Fibroblast of upper back skin (primary cell): ENCODE measurements around the gene CALML3.
"Not testable (repeated sequence)": the region's sequence is repeated elsewhere in the genome, so short reads cannot be mapped to it uniquely, and the experiment has no call there.

Source experiments
- DNase-seq: peaks from one replicate; pipeline ENCODE4 v3.0.0-alpha.2; 2013

Gene CALML3

DNA sequence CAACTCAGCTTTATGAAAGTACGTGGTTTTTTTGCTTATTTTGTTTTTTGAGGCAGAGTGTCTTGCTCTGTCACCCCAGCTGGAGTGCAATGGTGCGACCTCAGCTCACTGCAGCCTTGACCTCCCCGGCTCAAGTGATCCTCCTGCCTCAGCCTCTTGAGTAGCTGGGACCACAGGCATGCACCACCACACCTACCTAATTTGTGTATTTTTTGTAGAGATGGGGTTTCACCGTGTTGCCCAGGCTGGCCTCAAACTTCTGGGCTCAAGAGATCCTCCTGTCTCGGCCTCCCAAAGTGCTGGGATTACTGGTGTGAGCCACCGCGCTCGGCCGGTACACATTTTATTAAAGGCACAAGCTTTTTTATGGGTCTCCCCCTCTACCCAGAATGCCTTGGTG, 34.3 kb downstream of the CALML3 start:
- not testable (repeated sequence) for DNase-seq

DNA sequence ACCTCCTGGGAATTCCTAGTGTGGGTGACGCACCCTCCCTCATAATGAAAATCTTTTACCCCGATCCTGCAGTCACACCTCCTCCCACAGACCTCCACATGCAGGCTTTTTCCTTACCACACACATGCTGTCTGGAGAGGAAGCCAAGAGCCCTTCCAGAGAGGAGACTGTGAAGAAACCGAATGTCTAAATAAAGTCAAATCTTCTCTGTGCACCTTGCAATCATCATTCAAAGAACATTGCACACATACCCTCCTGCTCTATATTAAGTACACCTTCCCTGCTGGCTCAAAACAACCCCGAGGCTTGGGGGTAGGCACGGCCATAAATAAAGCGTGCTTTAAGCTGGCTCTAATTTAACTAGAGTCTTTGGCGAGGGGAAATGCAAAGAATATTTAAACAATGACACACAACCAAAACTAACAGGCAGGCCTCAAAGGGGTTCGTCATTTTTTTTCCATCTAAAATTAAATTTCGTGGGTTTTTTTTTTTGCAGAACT, 34.9 kb downstream of the CALML3 start:
- peak; percentile 96 for DNase-seq

DNA sequence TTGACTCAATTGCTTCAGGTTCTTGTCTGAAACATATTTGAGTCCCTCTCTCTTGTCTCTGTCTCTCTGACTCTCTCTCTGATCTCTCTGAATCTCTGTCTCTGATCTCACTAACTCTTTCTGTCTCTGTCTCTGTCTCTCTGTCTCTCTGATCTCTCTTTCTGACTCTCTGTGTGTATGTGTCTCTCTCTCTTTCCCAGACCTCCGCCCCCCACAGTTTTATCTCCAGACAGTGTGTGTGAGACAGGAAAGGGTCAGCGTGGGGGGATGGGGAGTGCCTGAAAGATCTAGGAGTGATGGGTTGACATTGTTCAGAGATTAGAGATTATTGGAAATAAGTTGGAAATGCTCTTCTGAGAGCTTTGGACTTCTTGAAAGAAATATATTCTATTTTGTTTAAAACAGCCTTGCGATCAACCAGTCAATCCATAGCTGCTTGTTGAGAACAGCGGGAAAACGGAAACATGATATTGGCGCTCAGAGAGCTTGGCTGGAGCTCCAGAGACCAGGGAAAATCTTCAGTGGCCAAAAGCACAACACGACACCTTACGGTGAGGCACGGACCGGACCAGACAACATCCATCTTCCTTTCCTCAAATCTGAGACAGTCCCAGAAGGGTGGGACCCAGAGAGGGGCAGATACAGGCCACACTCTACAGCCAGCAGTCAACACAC, 35.5 kb downstream of the CALML3 start:
- no peak for DNase-seq

DNA sequence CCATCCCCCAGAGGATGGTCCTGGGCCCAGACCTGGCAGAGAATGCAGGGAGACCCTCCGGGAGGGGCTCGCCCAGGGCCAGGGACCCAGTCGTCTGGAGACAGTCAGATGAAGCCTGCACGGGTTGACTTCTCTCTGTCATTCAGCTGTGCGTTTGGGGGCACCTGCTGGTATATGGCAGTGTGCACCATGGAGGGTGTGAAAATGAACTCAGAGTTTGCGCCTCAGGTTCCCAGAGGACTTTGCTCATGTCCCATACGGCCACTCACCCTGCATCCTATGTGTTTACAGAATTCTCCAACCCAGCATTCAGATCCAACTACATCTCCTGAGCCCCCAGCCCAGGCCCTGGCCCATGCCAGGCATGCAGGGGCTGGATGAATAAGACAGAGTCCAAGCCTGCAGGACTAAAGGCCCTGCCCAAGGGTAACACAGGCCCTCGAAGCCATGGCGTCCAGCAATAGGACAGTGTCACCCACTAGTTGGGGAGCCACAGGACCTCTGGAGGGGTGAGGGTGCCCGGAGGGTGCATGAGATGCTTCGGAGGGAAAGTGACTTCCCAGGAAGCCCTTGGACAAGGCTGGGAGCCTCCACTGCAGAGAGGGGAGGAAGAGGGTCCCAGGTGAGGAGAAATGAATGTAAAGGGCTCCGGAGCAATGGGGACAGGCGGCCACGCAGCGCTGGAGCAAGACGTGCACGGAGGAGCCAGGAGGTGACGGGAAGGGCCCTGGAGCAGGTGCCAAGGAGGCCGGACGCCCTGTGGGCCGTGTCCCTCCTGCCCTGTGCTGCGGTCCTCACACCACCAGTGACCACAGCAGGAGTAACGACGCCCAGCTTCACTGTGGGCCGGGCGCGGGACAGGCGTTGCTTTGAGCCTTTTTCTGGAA, 36.3 kb downstream of the CALML3 start:
- no peak for DNase-seq

DNA sequence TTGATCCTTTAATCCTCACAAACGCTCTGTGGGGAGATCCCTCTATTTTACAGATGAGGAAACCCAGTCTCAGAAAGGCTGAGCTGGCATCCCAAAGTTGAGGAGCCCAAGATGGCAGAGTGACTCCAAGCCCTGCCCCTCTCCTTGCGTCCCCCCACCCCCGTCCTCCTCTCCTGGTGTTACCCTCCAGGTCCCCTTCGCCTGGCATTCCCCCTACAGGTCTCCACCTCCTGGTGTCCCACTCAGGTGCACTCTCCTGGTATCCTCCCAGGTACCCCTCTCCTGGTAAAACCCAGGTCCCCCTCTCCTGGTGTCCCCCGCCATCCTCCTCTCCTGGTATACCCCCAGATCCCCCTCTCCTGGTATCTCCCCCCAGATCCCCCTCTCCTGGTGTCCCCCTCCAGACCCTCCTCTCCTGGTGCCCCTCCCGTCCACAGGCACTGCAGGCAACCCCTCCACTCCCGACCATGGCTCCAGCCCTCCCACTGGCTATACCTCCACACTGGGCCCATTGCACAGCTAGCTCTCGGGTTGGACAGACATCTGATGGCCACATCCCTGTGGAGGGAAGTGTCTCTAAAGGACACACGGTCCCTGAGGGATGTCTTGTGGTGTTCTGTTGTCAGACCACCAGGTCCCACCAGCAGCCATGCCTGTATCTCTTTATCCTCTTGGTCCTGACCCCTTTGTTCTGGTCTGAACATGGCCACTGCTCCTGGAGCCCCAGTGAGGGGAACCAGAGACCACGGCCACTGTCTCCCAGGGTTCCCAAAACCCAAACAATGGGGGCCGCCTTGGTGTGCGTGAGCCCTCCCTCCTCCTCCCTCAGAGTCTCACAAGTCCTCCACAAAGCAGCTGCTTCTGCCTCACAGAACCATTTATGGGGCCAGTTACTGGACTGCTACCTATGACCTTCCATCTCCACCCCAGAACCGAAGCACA, 37.2 kb downstream of the CALML3 start:
- DNase-seq: no peak

DNA sequence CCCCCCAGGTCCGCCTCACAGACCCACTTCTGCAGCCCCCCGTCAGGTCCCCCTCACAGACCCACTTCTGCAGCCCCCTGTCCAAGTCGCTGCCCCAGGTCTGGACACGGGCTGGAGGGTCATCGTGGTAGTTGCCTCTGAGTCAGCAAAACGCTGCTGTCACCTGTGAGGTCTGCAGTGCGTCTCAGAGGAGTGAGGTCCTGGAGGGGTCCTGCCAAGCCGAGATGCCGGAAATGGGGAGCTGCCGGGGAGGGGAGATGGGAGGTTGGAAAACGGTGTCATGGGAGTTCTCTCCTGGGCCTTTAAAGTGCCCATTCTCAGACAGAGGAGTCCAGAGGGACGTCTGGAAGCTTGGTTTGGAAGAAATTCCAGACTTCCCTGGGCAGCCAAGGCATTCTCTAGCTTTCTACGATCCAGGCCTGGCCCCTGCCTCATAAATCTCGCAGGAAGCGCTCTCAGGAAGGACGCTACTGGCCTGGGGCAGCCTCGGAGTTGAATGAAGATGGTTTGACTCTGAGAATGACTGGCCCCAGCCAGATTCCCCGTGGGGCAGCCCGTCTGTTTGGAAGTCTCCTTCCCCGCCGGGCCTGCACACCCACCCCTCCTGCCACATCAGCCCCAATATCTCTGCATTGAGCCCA, 38.7 kb downstream of the CALML3 start:
- peak; percentile 57 for DNase-seq

DNA sequence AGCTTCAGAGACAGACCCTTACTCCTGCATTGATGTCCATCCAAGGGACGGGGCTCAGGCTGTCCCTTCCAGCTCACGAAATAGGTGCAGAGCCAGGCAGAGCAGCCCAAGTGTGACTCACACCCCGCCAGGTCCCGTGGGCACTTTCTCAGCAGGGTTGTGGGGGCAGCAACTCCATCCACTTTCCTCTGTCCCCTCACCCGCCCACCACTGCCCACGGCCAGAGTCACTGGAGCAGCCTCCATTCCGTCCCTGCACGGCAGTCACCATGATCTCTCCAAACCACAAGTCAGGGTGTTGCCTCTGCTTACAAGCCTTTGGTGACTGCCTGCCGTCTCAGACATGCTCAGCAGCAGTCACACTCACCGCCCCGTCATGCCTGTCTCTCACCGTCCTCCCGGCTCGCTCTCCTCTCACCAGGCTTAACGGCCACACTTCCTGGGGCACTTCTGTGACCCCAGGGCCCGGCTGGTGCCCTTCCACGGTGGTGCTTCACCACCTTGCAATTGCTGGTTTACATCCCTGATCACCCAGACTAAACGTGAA, 39.3 kb downstream of the CALML3 start:
- DNase-seq: peak; percentile 37

DNA sequence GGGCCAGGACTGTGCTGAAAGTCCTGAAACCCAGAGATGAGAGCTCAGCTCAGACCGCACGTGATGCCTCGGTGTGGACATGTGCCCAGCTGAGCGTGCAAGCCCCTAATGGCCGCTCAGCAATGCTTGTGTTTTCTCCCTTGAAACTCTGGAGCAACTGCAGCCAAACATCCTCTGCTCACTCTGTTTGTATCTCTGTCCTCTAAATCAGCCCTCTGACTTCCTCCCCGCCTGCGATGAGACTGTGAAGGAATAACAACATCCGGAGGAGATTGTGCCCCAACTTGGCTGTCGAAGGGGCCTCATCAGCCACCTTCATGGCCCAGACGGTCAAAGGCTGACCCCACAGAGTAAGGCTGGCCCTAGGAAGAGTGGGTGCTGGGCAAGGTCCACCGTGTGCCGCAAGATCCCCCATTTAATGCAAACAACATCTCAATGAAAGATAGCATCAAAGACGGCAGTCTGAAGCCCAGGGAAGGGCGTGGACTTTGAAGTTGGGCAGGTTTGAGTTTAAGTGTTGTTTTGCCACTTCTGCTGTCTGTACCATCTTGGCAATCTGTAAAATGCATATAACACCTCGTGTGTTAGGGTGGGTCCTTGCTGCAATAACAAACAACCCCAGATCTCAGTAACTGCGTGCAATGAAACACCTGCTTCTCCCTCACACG, 39.9 kb downstream of the CALML3 start:
- DNase-seq: no peak

DNA sequence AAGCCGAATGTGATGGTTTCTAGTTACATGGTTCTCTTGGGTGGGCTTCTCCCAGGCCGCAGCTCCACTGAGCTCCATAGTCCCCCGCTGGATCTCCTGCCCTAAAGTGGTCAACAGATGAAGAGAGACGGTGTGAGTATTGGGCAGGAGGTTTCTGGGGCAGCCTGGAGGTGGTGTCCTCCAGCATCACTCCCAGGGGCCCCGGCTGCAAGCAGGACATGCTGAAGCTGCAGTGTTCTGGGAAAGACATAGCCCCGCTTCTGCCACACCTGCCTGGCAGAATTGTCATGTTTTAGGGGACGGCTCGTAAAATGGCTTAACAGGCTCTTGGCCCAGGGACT, 40.4 kb downstream of the CALML3 start:
- no peak for DNase-seq

DNA sequence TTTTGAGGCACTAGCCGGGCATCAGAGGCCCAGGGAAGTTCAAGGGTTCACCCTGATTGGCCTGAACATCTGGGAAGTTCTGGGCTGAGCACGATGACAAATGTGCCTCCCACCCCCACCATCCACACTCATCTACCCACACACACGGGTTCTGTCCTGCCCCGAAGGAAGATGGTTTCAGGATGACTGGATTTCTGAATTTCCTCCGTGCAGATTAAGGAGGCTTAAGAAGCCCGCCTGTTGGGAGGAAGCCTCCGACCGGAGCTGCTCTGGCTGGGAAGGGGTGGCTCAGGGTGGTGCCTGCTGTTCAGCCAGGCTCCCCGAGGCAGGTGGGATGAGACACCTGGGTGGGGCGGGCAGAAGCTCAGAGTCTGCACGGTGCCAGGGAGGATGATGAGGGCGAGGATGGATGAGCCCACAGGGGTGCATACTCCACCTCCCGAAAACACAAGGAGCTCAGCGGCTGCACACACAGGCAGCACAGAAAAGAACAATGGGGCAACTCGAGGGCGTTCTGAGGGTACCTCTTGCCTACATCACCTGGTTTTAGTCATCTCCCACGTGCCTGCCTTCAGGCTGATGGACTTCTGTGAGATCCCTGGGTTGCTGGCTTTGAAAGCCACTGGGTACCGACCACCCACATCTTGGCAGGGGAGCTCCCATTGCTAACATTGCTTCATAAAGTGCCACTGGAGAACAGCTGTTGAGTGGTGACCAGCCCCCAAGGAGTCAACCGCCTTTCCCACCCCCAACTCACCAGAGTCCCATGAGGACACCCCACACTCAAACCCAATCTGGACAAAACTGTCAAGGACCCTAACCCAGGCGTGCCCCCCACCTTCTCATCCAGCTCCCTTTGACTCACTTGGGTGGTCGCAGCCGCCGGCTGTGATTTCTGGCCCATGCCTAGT, 41.2 kb downstream of the CALML3 start:
- peak; percentile 82 for DNase-seq

DNA sequence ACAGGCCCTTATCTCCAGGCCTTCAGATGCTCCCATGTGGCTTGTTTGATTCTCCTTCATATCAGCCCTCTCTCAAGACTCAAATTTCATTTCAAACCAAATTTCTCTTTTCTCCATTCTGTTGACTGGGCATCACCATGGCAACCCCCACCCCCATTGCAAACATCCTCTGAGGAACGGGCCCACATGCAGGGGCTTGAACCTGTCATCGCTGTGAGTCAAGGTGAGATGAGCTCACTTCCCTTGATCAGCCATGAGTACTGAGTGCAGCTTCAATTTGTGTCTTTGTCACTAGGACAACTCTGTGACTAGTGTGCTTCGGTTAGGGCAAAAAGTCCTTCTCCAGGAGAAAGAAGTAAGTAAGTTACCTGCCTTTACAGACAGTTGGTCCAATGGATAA, 41.9 kb downstream of the CALML3 start:
- no peak for DNase-seq

DNA sequence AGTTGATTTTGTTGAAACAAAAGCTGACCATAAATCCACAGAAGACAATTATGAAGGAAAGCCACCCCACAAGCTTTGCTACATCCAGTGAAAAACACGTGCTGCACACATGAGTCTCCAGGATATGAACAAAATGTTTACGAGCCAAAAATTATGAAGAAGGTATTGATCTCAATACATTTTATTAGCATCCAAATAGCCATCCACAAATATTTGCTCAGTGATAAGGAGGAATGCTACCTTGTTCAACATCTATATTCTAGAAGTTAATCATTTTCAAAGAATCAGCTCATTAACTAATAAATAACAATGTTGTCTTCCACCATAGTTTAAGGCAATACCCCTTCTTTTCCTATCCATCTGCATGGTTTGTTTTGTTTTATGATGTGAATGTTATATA, 42.7 kb downstream of the CALML3 start:
- DNase-seq: no peak

DNA sequence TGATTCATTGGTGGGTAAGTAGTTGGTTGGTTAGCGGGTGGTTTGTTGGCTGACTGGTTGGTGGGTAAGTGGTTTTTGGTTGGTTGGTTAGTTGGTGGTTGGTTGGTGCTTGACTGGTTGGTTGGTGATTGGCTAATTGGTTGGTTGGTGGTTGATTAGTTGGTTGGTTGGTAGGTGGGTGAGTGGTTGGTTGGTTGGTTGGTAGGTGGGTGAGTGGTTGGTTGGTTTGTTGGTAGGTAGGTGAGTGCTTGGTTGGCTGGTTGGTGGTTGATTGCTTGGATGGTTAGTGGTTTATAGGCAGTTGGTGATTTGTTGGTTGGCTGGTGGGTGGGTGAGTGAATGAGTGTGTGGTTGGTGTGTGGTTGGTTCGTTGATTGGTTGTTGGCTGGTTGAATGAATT, 44.2 kb downstream of the CALML3 start:
- no peak for DNase-seq

DNA sequence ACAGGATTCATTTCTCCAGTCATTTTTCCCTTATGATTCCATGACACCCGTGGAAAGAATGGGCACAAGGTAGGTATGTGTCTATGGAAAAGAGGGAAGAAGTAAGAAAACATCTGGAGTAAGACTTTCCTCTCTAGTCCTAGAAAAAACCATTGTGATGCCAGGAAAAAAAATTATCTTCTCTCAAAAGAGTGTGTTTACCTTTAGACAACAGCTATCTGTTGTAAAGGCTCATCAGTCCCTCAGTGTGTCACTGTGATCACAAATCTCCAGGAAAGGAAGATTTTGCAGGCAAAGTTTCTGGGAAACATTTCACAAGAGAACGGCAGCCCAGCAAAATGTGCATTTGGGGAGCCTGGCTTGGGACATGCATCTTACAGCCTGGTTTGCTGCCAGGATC, 44.8 kb downstream of the CALML3 start:
- DNase-seq: no peak

DNA sequence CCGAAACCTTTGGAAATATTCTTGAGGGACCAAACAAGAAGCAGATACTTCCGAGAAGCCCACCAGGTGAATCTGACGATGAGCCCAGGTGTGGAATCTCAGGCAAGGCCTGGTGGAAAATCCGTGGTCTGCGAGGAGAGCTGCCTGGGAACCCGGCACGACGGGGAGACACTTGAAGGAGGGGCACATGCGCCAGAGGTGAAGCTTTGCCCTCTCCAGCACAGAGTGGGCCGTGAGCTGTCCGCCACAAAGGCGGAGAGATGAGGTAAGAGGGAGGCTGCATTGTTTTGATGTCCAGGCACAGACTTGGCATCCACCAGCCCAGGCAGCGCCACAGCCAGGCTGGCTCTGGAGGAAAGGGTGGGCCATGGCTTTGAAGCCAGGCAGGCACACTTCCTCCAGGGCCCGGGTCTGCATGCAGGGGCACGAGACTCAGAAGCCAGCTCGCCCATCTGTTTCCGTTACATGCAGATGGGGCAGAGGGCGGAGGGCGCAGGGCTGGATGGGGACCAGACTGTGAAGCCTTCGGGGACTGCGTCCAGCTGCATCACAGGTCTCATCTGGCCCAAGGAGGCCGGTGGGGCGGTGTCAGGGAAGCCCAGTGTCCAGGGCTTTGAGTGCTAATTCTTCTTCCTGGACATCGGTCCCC, 45.4 kb downstream of the CALML3 start:
- DNase-seq: no peak

DNA sequence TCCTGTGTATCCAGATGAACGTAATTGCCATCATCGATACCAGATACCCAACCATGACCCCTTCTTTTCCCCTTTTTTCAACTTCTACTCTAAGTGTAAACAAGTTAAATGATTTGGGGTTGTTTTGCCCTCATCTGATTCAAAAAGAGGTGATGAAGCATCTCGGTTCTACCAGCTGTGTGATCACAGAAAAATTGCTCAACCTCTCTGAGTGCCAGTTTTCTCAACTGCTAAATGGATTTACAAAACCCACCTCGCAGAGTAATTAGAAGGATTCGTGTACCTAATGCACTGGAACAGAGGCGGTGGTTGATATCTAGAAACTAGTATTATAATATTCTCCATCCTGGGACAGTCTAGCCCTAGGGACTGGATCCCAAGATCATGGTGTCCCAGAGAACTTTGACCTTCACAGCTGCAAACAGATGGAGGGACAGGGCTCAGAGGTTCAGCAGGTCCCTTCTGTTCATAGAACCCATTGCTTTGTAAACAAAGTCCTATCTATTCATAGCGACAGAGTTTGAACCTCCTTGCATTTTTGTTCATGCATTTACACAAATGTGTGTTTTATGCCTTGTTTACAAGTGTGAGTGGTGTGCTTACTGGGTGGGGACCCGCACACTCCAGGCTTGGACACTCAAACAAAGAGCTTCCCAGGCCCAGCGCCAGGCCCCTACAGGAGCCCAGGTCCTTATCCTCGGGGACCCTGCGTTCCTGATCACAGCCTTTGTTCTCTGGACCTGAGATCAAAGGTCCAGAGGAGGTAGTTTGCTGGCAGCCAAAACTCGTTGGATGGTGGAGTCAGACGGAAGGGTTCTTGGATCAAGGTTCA, 46.4 kb downstream of the CALML3 start:
- no peak for DNase-seq

DNA sequence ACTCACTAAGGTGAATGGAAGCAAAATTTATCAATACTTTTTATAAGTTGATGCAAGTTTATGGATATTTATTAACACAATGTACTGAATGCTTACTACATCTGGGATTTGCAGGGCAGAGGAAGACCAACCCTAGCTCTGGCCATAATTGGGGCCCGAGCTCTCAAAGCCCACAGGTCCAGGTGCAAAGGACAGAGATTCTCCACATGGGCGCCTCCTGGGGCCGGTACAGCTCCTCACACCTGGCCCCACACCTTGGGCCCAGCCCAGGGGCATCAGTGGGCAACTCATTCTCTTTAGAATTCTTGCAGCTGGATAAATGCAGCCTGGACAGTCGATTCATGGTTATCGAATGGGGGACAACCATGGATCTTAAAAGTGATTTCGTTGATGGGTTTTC, 47.1 kb downstream of the CALML3 start:
- no peak for DNase-seq

DNA sequence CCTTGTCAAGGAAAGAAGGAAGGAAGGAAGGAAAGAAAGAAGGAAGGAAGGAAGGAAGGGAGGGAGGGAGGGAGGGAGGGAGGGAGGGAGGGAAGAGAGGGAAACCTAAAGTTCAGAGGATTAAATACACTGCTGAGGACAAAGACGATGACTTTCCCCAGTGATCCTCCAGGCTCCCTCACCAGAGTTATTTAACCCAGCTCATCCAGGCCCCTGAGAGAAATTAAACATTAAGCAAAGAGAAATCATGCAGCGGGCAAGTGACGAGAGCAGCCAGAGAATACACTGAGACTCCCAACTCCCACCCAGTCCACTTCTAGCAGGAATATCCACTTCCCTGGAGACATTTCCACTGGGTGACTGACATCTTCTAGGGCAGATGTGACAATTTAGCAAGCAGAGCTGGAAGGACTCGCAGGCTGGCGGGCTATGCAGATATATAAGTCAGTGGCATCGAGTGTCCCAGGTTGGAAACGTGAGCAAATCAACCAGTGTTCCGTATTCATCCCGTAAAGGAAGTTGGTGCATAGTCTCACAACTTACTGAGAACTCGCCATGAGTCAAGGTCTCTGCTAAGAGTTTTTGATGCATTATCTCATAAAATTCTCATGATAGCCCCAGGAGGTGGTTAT, 48.7 kb downstream of the CALML3 start:
- no peak for DNase-seq
